Fibroblast of pulmonary artery (primary cell): ENCODE measurements around the gene CBX3.
"Not testable (repeated sequence)": the region's sequence is repeated elsewhere in the genome, so short reads cannot be mapped to it uniquely, and the experiment has no call there.

ENCODE experiments used
- DNase-seq: peaks from one replicate; pipeline ENCODE4 v3.0.0-alpha.2; 2010; ENCODE audit warnings: low read depth
- H3K4me3 ChIP-seq: replicated peaks from 2 replicates; pipeline ENCODE4 v1.5.1; 2011; ENCODE audit warnings: low read depth, mild to moderate bottlenecking, control low read depth, low read length, moderate library complexity
- CTCF ChIP-seq: IDR thresholded peaks from 2 replicates; pipeline ENCODE4 v1.5.1; 2011; ENCODE audit warnings: mild to moderate bottlenecking, control low read depth, low read length, inconsistent platforms; ENCODE audit errors: missing control alignments

CBX3 gene

GRCh38 chr7:26181474-26182227, 19.9 kb upstream of the CBX3 start:
- no peak for DNase-seq
- TF ChIP-seq CTCF = no peak
- no peak overlapping the region for H3K4me3 ChIP-seq

- no peak for DNase-seq
- no peak overlapping the region for H3K4me3 ChIP-seq
- no peak for TF ChIP-seq CTCF
These were observed 19.3 kb upstream of the CBX3 start for GRCh38 chr7:26182283-26182682.

DNA sequence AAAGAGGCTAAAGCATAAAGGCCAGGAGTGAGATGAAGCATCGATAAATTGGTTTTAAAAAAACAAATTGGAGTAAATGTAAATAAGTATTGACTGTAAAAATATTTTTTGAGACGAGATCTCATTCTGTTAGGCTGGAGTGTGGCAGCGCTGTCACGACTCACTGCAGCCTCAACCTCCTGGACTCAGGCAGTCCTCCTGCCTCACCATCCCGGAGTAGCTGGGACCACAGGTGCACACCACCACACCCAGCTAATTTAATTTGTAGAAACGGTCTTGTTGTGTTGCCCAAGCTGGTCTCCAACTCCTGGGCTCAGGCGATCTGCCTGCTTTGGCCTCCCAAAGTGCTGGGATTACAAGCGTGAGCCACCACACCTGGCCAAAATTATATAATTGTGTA, 18.8 kb upstream of the CBX3 start:
- TF ChIP-seq CTCF = no peak
- H3K4me3 ChIP-seq = no peak overlapping the region
- no peak for DNase-seq

GRCh38 chr7:26183545-26184280, 17.8 kb upstream of the CBX3 start:
- TF ChIP-seq CTCF = no peak
- DNase-seq = no peak
- H3K4me3 ChIP-seq = no peak overlapping the region

GRCh38 chr7:26184281-26185101, 17.1 kb upstream of the CBX3 start:
- not testable (repeated sequence) for DNase-seq, H3K4me3 ChIP-seq

DNA sequence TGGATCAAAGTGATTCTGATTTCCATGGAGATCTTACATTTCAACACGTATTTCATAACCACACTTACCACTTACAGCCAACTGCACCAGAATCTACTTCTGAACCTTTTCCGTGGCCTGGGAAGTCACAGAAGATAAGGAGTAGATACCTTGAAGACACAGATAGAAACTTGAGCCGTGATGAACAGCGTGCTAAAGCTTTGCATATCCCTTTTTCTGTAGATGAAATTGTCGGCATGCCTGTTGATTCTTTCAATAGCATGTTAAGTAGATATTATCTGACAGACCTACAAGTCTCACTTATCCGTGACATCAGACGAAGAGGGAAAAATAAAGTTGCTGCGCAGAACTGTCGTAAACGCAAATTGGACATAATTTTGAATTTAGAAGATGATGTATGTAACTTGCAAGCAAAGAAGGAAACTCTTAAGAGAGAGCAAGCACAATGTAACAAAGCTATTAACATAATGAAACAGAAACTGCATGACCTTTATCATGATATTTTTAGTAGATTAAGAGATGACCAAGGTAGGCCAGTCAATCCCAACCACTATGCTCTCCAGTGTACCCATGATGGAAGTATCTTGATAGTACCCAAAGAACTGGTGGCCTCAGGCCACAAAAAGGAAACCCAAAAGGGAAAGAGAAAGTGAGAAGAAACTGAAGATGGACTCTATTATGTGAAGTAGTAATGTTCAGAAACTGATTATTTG, 16.3 kb upstream of the CBX3 start:
- no peak overlapping the region for H3K4me3 ChIP-seq
- no peak for DNase-seq
- TF ChIP-seq CTCF = no peak

DNA sequence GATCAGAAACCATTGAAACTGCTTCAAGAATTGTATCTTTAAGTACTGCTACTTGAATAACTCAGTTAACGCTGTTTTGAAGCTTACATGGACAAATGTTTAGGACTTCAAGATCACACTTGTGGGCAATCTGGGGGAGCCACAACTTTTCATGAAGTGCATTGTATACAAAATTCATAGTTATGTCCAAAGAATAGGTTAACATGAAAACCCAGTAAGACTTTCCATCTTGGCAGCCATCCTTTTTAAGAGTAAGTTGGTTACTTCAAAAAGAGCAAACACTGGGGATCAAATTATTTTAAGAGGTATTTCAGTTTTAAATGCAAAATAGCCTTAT, 15.7 kb upstream of the CBX3 start:
- no peak for DNase-seq
- no peak overlapping the region for H3K4me3 ChIP-seq
- TF ChIP-seq CTCF = no peak
